GM18505 (cell line): ENCODE results near the gene CFAP99.

Experiments
- ATAC-seq: cut with Tn5 transposase; IDR thresholded peaks from one replicate; pipeline ENCODE4 v1.9.1; 2021; ENCODE audit not compliant: unreplicated experiment
- POLR2A ChIP-seq: IDR thresholded peaks from 4 replicates; pipeline ENCODE4 v1.6.1; 2011; ENCODE audit warnings: borderline replicate concordance; ENCODE audit not compliant: insufficient read depth, insufficient read length; ENCODE audit errors: extremely low read depth

CFAP99 gene

DNA sequence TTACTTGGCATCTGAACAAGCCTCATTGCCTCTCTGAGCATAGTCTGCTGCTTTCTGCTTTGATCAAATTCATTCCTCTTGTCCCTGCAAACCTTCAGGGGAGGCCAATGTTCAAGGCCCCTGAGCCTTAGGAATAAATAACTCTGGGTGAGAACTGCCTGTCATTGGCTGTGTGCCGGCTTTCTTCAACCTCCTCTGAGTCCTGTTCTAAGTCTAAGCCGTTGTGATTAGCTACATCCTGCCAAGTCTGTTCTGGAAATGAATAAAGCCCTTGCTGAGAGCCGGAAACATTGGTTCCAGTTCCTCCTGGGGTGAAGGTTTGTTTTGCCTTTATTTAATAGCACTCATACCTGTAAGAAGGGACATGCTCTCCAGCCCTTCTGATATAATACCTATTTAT lies 63.9 kb downstream of the CFAP99 start:
- TF ChIP-seq POLR2A = no peak
- no peak for ATAC-seq

DNA sequence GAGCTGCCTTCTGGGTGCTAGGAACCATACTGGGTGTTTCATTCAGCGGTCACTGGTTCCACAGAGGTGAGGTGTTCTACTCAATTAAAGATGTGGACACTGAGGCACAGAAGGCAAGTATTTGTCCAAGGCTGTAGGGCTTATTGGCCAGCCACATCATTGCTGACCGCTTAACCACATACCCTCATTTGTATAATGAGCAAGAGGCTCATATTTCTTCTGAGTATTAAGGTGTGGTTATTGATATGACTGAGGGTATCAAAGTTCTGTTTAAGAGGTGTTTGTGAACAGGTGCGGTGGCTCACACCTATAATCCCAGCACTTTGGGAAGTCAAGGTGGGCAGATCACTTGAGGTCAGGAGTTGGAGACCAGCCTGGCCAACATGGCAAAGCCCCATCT lies 64.5 kb downstream of the CFAP99 start:
- no peak for TF ChIP-seq POLR2A

DNA sequence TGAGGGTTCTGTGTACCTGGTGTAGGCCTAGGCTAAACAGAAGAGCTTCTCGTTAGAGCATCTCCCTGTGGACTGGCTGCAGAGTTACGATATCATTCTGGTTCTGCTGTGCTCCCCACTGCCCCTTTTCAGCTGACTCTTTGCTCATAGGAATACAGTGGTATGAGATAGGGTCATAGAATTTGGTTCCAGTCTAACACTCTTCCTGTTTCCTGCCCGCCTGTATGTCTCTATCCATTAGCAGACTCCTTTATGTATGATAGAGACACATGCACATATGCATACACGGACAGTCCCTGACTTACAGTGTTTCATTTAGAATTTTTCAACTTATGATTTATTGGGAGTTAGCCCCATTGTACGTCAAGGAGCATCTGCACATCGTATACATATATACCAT lies 65.4 kb downstream of the CFAP99 start:
- TF ChIP-seq POLR2A = no peak
- no peak for ATAC-seq

More for the DNA sequence above, 64.5 kb downstream of the CFAP99 start:
- no peak for ATAC-seq

DNA sequence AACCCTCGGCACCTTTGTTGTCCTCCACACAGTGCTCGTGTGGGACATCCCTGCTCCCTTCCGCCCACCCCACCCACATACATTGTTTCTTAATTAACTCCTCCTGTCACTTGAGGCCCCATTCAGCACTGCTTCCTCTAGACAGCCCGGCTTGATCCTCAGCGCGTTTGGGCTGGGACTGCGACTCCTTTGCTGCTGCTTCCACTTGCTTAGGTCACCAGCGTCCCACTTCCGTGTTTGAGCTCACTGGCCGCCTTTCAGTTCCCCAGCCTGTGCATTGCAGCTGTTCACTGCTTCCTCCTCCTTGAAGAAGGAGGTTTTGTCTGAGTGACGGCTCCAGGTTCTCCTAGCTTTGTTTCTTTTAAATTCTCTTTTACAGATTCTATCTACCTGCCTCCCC lies 66.2 kb downstream of the CFAP99 start:
- TF ChIP-seq POLR2A = no peak
- ATAC-seq = peak; percentile 70

DNA sequence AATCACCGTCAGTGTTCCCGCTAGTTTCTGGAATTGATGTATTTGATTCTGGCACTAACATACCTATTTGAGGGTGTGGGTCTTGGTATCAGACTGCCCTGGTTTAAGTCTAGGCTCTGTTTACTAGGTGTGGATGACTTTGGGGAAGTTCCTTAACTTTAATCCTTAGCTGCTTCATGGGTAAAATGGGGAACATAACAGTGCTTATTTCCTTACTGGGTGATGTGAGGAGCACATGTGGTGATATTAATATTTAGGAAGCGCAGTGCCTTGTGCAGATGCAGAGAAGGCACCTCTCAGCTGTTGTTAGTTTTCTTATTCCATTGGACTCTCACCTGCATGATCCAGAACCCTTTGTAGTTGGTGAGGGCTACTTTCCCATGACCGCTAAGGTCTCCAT lies 67.2 kb downstream of the CFAP99 start:
- TF ChIP-seq POLR2A = no peak

GRCh38 chr4:2486981-2487380 lies 68.2 kb downstream of the CFAP99 start:
- no peak for ATAC-seq
- TF ChIP-seq POLR2A = no peak

More for the DNA sequence above, 67.2 kb downstream of the CFAP99 start:
- ATAC-seq = no peak

GRCh38 chr4:2487632-2488031 lies 68.9 kb downstream of the CFAP99 start:
- ATAC-seq = no peak
- no peak for TF ChIP-seq POLR2A

- TF ChIP-seq POLR2A = no peak
These were observed 70.5 kb downstream of the CFAP99 start for GRCh38 chr4:2489081-2489805.

DNA sequence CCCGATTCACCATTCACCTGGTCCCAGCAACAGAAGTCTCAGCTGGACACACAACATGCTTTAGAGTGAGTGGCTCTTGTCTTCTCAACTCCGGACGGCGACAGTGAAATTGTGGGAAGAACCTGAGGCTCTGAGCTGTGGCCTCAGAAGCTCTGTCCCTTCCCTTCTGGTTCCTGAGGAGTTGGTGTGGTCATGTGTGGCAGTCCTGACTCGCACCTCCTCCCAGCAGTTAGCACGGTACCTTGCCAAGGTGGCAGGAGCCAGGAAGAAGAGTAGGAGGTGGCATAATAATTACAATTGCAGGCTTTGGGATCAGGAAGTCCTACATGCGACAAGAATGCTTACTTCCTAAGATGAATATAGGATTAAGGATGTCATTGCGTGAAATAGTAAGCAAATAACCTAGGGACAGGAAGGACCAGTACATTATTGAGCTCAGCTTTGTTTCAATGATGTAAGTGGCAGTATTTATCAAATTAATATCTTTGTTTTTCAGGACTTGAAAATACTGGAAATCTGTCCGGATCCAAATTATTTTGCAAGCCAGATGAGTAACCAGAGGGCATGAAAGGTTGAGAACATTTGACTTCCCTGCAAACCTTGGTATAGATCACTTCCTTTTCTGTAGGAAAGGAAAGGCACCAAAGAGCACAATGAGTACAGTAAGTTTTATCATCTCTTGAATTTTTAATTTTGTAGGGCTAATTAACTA lies 71.2 kb downstream of the CFAP99 start:
- TF ChIP-seq POLR2A = no peak
- no peak for ATAC-seq

More at GRCh38 chr4:2489081-2489805, 70.5 kb downstream of the CFAP99 start:
- no peak for ATAC-seq

GRCh38 chr4:2492970-2493369 lies 74.2 kb downstream of the CFAP99 start:
- no peak for ATAC-seq
- TF ChIP-seq POLR2A = no peak

DNA sequence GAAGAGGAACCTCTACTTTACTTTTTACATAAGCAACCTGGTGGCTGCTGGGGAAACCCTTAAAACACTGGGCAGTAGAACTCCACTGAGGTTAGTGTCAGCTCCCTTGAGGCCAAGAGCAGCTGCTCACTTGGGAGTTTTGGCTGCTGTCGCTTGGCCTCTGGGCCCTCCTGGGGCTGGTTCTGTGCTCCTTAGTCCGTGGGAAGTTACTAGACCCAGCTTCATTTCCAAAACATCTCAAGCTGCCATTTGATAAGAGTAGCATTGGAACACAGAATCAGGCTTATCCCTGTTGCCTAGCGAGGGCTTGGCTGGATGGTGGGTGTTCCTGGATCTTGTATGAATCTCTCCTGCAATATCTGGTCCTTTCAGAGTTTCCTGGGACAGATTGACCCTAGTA lies 76.2 kb downstream of the CFAP99 start:
- no peak for TF ChIP-seq POLR2A
- no peak for ATAC-seq

DNA sequence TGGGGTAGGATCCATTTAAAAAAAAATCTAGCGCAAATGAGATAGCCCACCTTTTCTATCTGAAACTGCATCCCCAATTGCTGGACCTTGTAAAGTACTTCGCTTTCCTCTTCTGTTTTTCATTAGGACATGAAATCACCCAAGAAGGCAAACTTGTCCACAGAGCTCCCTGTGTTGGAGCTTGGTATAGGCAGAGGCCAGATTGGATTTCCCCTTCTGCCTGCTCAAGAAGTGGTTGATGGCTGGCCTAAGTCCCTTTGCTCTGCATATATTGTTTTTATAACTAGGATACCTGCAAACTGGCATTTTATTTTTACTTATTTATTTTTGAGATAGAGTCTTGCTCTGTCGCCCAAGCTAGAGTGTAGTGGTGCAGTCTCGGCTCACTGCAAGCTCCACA lies 78.6 kb downstream of the CFAP99 start:
- no peak for TF ChIP-seq POLR2A
- ATAC-seq = no peak

DNA sequence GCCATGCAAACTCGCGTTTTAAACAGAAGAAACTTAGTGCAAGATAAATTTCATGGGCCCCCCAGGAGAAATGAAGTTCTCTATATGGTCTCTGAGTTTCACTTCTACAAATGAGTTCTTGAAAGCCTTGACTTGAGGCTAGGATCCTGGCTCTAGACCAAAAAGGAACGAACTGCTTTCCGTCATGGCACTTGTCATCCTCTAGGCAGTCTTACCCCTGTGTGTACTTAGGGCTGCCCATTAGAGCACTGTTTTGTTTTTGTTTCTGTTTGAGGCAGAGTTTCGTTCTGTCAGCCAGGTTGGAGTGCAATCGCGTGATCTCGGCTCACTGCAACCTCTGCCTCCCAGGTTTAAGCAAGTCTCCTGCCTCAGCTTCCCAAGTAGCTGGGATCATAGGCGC lies 79.2 kb downstream of the CFAP99 start:
- peak; percentile 94 for ATAC-seq
- TF ChIP-seq POLR2A = no peak

- no peak for ATAC-seq
- TF ChIP-seq POLR2A = no peak
These were observed 81.8 kb downstream of the CFAP99 start for GRCh38 chr4:2500547-2500946.
